GM19099 (cell line): Measurements from ENCODE around the gene CATSPER4.

ENCODE experiments used
- POLR2A ChIP-seq: IDR thresholded peaks from 3 replicates; pipeline ENCODE4 v1.6.1; 2011; ENCODE audit warnings: low read depth; ENCODE audit not compliant: insufficient read length; ENCODE audit errors: extremely low read depth

CATSPER4 gene

DNA sequence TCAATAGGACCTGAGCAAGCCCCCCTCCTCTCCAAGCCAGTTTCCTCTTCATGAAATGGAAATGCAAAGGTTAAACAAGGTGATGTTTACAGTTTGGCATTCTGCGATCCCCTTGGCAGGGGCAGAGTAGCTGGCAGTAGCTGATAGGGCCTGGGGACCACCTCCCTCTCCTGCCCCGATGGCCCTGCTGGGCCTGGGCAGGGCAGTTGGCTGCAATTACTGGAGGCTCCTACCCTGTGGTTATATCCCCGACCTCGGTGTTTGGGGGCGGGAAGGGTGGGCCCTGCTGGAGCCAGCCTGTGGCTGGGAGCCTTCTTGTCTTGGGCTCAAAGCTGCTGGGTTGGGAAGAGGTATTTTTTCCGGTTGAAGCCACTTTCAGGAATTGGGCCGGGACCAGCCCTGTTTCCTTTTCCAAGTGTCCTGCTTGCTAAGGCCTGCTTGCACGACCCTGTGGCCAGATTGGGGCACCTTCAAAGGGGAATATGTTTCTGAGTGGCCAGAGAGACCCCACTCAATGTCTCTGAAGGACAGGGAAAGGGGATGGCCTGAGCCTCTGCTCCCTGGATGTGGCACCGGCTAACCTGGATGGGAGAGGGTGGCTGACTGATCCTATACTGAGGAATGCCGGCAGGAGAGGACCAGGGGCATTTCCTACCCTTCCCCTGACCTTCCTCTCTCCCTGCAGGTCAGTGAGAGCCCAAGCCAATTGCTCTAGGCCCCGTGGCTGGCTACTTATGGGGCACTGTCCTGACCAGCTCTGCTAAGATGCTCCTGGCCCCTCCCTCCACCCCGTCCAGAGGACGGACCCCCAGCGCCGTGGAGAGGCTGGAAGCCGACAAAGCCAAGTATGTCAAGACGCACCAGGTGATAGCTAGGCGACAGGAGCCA, 29.6 kb upstream of the CATSPER4 start:
- TF ChIP-seq POLR2A = no peak

- TF ChIP-seq POLR2A = no peak
Measured at GRCh38 chr1:26161415-26162219, 28.8 kb upstream of the CATSPER4 start.

GRCh38 chr1:26162220-26162709, 28.1 kb upstream of the CATSPER4 start:
- no peak for TF ChIP-seq POLR2A

DNA sequence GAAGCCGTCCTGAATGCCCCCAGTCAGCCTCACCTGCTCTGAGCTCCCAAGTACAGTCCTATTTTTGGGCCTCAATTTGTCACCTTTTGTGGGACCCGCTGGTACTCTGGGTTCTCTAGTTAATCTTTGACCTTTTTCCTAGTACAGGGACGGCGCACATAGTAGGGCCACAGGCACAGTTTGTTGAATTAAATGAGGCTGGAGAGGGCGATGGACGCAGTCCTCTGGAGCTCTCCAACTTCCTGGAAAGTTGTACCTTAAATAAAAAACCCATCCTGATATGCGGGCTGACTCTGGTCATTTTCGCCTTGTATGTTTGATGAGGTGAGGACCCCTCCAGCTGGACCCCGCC, 26.7 kb upstream of the CATSPER4 start:
- no peak for TF ChIP-seq POLR2A

GRCh38 chr1:26164036-26164860, 26.2 kb upstream of the CATSPER4 start:
- no peak for TF ChIP-seq POLR2A

- no peak for TF ChIP-seq POLR2A
Measured at GRCh38 chr1:26164861-26165842, 25.2 kb upstream of the CATSPER4 start.

- TF ChIP-seq POLR2A = no peak
Measured at GRCh38 chr1:26166719-26167281, 23.6 kb upstream of the CATSPER4 start.

DNA sequence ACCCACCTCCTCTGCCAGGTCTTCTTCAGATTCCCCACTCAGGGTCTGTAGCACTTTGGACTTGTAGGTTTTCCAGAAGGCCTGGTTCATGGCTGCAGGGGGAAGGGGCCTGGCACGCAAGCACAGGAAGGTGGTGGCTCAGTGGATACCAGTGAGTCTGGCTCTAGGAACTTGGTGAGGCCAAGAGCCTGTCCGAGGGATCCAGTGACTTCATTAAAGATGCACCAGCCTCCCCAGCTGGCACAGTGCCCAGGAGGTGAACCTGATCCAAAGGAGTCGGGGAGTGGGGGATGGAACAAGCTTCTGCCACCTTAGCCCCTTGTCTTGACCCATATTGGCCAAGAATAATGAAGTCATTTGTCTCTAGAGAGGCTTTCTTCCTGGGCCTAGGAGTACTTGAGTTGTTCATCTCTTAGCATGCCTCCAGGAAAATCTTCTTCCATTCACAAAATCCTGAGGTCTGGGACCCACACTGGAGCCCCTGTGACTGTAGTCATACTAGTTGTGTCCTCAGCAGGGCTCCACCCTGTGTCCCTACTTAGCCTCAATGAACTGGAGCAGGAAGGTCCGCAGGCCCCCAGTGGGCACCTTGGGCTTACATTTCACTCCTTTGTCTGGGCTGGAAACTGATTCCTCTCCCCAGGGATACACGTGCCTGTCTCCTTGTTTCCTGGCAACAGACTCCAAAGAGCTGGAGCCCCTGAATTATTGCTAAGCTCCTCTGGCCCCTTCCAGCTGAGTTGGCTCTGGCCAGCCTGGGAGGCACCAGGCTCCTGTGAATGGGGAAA, 21.8 kb upstream of the CATSPER4 start, which contains the start of gene C1orf232:
TSS of gene C1orf232 (minus strand) at position 554 of the 788 bp plus-strand sequence. CDS start at position 90, 464 bp downstream.
- TF ChIP-seq POLR2A = no peak

GRCh38 chr1:26169198-26169554, 21.2 kb upstream of the CATSPER4 start:
- no peak for TF ChIP-seq POLR2A

DNA sequence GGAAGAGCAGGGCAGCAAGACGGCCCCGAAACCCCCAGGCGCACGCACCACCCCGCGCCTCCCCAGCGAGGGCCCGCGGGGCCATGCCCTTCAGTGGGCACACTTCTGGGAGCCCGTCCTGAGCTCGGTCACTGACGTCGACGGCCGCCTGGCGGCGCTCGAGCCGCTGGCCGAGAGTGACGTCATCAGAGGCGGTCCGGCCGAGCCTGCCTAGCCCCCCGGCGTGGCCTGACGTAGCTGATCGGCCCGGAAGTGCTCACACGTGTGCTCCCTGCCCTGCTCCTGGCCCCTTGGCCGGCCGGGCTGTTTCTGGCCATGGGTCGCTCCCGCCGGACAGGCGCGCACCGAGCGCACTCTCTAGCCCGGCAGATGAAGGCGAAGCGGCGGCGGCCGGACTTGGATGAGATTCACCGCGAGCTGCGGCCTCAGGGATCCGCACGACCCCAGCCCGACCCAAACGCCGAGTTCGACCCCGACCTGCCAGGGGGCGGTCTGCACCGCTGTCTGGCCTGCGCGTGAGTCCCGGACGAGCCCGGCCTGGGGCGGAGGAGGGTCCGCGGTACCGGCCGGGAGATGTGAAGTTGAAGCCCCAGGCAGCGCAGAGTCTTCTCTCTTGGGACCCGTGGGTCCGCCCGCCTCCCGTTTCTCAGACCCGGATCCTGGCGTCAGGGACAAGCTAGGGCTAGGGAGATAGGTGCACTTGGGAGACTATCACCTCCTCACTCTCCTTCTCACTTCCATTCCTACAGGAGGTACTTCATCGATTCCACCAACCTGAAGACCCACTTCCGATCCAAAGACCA, 20.5 kb upstream of the CATSPER4 start, which contains the start of gene ZNF593:
TSS of gene ZNF593 (plus strand) at position 240 of the 803 bp plus-strand sequence. CDS start at position 316, 76 bp downstream.
- TF ChIP-seq POLR2A = peak; percentile 85

- TF ChIP-seq POLR2A = no peak
Measured at GRCh38 chr1:26170472-26170821, 20.0 kb upstream of the CATSPER4 start.
